GM21526 (cell line): ENCODE measurements around the gene CPHXL2.

Experiments
- ATAC-seq: cut with Tn5 transposase; IDR thresholded peaks from one replicate; pipeline ENCODE4 v1.9.1; 2021; ENCODE audit warnings: moderate library complexity; ENCODE audit not compliant: unreplicated experiment, low FRiP score

CPHXL2 gene

GRCh38 chr16:75644240-75645012 is 32.4 kb downstream of the CPHXL2 start:
- ATAC-seq = no peak

GRCh38 chr16:75640598-75640997 is 36.2 kb downstream of the CPHXL2 start:
- ATAC-seq = no peak

- no peak for ATAC-seq
Measured at GRCh38 chr16:75635036-75635435, 41.8 kb downstream of the CPHXL2 start.

GRCh38 chr16:75632857-75633256 is 44.0 kb downstream of the CPHXL2 start:
- no peak for ATAC-seq

GRCh38 chr16:75630052-75630451 is 46.8 kb downstream of the CPHXL2 start:
- ATAC-seq = no peak

GRCh38 chr16:75629132-75629531 is 47.7 kb downstream of the CPHXL2 start:
- no peak for ATAC-seq

GRCh38 chr16:75628351-75628750 is 48.5 kb downstream of the CPHXL2 start:
- ATAC-seq = no peak

GRCh38 chr16:75627851-75628250 is 49.0 kb downstream of the CPHXL2 start:
- ATAC-seq = no peak

- ATAC-seq = no peak
Measured at GRCh38 chr16:75626806-75627205, 50.0 kb downstream of the CPHXL2 start.

- no peak for ATAC-seq
Measured at GRCh38 chr16:75624921-75625334, 51.9 kb downstream of the CPHXL2 start.

GRCh38 chr16:75622761-75623605 is 53.8 kb downstream of the CPHXL2 start, which contains the start of gene ADAT1:
Gene ADAT1 (minus strand): TSS chr16:75623281. CDS start chr16:75620799, 2,482 bp downstream.
- ATAC-seq = peak; percentile 86

- ATAC-seq = no peak
Measured at GRCh38 chr16:75621170-75621477, 55.7 kb downstream of the CPHXL2 start.

- ATAC-seq = no peak
Measured at GRCh38 chr16:75620326-75621169, 56.3 kb downstream of the CPHXL2 start.

GRCh38 chr16:75618780-75619179 is 58.0 kb downstream of the CPHXL2 start:
- ATAC-seq = no peak

- ATAC-seq = no peak
Measured at GRCh38 chr16:75617121-75617520, 59.7 kb downstream of the CPHXL2 start.

- no peak for ATAC-seq
Measured at GRCh38 chr16:75616521-75617010, 60.2 kb downstream of the CPHXL2 start.

- no peak for ATAC-seq
Measured at GRCh38 chr16:75615619-75616018, 61.2 kb downstream of the CPHXL2 start.

GRCh38 chr16:75614066-75614897 is 62.5 kb downstream of the CPHXL2 start:
- ATAC-seq = no peak
